GM23248 (cell line): ENCODE data around the gene MISP3. TPM values are rescaled to one million over a fixed set of nuclear protein-coding genes. Genes with fewer than 3 reads are reported as not detected.

Experiments used
- DNase-seq: peaks from one replicate; pipeline ENCODE4 v3.0.0-alpha.2; 2015
- H2AFZ ChIP-seq: fragments of 200-600 bp; sonication (generic); 2 replicates; pipeline ENCODE4 v1.6.1; 2016; ENCODE audit warnings: antibody characterized with exemption
- H3F3A ChIP-seq: fragments of 200-600 bp; sonication (generic); 2 replicates; pipeline ENCODE4 v1.6.1; 2016; ENCODE audit warnings: mild to moderate bottlenecking, antibody characterized with exemption, mixed run types; ENCODE audit not compliant: insufficient read depth
- H3K27ac ChIP-seq: fragments of 200-600 bp; sonication (generic); 2 replicates; pipeline ENCODE4 v1.5.1; 2016; ENCODE audit warnings: mild to moderate bottlenecking
- H3K27me3 ChIP-seq: fragments of 200-600 bp; sonication (generic); replicated peaks from 2 replicates; pipeline ENCODE4 v1.6.1; 2016; ENCODE audit warnings: mild to moderate bottlenecking; ENCODE audit not compliant: insufficient read depth
- H3K36me3 ChIP-seq: fragments of 200-600 bp; sonication (generic); 2 replicates; pipeline ENCODE4 v1.6.1; 2016; ENCODE audit warnings: low read depth, mild to moderate bottlenecking
- H3K4me1 ChIP-seq: fragments of 200-600 bp; sonication (generic); 2 replicates; pipeline ENCODE4 v1.6.1; 2016; ENCODE audit warnings: mild to moderate bottlenecking; ENCODE audit not compliant: insufficient read depth
- H3K4me2 ChIP-seq: fragments of 200-600 bp; sonication (generic); one replicate; pipeline ENCODE4 v1.6.1; 2016; ENCODE audit warnings: mild to moderate bottlenecking; ENCODE audit not compliant: unreplicated experiment
- H3K4me3 ChIP-seq: fragments of 200-600 bp; sonication (generic); 2 replicates; pipeline ENCODE4 v1.5.1; 2016; ENCODE audit warnings: mild to moderate bottlenecking
- H3K79me2 ChIP-seq: fragments of 200-600 bp; sonication (generic); 2 replicates; pipeline ENCODE4 v1.6.1; 2016; ENCODE audit warnings: mild to moderate bottlenecking; ENCODE audit not compliant: insufficient read depth
- H3K9ac ChIP-seq: fragments of 200-600 bp; sonication (generic); 2 replicates; pipeline ENCODE4 v1.6.1; 2016; ENCODE audit warnings: mild to moderate bottlenecking
- H3K9me2 ChIP-seq: fragments of 200-600 bp; sonication (generic); 2 replicates; pipeline ENCODE4 v1.6.1; 2016; ENCODE audit warnings: mixed run types, mild to moderate bottlenecking, moderate library complexity; ENCODE audit not compliant: insufficient read depth
- H3K9me3 ChIP-seq: fragments of 200-600 bp; sonication (generic); one replicate; pipeline ENCODE4 v1.6.1; 2017; ENCODE audit warnings: low read depth
- H4K20me1 ChIP-seq: fragments of 200-600 bp; sonication (generic); 2 replicates; pipeline ENCODE4 v1.6.0; 2016; ENCODE audit not compliant: insufficient read depth
- EZH2 ChIP-seq: fragments of 200-600 bp; sonication (generic); IDR thresholded peaks from 2 replicates; pipeline ENCODE4 v1.6.1; 2018; ENCODE audit warnings: antibody characterized with exemption, mild to moderate bottlenecking; ENCODE audit not compliant: insufficient read depth, poor library complexity, severe bottlenecking
- EZH2phosphoT487 ChIP-seq: fragments of 200-600 bp; sonication (generic); IDR thresholded peaks from 2 replicates; pipeline ENCODE4 v1.6.1; 2018; ENCODE audit warnings: antibody characterized with exemption, moderate library complexity, mild to moderate bottlenecking, low read depth; ENCODE audit not compliant: insufficient read depth
- WGBS, 2 experiments: methylation state at CpG; one replicate each; pipeline ENCODE4 v1.1.6; 2015 to 2017; ENCODE audit warnings: low lambda C conversion rate in 2 of 2, low coverage in 1 of 2; ENCODE audit errors: missing lambda C conversion rate in 2 of 2; 5-methylcytosine and 5-hydroxymethylcytosine counted together
- in situ Hi-C: fragments of 300-500 bp; cut with MboI; formaldehyde crosslinking; loops from 2 replicates; pipeline ENCODE4 v1.15.0; 2020
- polyA plus RNA-seq: library from polyadenylated mRNA; unstranded; fragments of >200 nt; fragmentation: Nextera tagmentation; extraction: Ambion mirVana; gene quantifications from 2 replicates; pipeline ENCODE4 v1.2.1, GENCODE V29; 2016
- total RNA-seq: library from RNA; depleted of rRNA; stranded (reverse); fragments of >200 nt; shearing (Covaris generic); gene quantifications from 2 replicates; pipeline ENCODE4 v1.2.3, GENCODE V29; 2014

MISP3 gene
- total and polyA plus RNA-seq, 2 experiments from 2014 or later: 1.3 to 2.7 TPM

DNA sequence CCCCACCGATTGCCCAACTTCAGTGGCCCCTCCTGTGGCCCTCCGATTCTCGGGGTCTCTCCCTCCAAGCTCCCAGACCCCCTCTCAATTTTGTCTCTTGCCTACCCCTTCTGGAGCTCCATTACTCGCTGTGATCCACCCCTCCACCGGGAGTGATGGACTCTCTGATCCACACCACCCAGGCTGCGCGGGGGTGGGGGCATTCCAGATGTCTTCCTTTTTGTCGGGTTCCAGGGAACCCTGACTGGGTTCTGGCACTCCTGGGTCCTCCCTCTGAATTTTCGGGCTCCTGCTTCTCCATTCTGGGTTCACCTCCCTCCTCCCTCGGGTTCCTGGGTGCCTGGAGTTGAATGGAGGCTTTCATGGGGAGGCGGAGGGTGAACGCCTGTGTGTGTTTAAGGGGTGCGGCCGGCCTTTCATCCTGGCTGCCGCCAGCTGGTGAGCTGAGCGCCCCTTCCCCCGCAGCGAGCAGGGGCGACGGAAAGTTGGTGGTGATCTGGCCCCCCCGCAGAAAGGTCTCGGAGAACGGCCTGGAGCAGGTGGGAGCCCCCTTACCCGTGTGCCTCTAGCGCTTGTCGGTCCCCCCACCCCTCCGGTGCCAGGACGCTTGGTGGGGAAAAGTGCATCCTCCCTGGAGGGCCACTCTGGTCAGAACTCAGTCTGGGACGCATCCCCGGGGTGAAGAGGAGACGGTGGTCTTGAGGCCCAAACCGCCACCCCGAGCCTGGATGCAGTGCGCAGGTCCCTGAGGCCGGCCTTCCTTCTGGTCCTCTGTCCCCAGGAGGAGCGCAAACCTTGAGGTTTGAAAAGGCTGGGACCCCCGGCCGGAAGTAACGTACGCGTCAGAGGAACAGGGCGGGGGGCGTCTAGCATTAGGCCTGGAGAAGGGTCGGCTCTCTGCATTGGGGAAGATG is 1.6 kb downstream of the MISP3 start:
- Histone ChIP-seq H3K27ac (peak overlapping the region; percentile 40), H3K27me3 (no peaks in the 10 kb centered on the region), H3K9me3 (no peaks in the 10 kb centered on the region), H3K4me2 (peak overlapping the region; percentile 95), H4K20me1 (no peaks in the 10 kb centered on the region), H3F3A (no peaks in the 10 kb centered on the region), H3K9me2 (no peaks in the 10 kb centered on the region), H3K4me1 (peaks cover 6% of the 10 kb centered on the region), H3K36me3 (no peaks in the 10 kb centered on the region), H3K4me3 (peak overlapping the region; percentile 92), H3K9ac (peak overlapping the region; percentile 76), H2AFZ (peak overlapping the region; percentile 97), H3K79me2 (no peaks in the 10 kb centered on the region; the same call in 1 of the 2 replicates)
- WGBS, 2 experiments: 1 to 2% methylated on average over 40 to 44 of the region's 44 CpGs
- in situ Hi-C loops: loop anchor here (10.0 kb wide), 1 partner anchor 189 kb away; no protein-coding TSS in a partner anchor
- TF ChIP-seq EZH2: no peak
- no peak for TF ChIP-seq EZH2phosphoT487
- peak; percentile 59 for DNase-seq

DNA sequence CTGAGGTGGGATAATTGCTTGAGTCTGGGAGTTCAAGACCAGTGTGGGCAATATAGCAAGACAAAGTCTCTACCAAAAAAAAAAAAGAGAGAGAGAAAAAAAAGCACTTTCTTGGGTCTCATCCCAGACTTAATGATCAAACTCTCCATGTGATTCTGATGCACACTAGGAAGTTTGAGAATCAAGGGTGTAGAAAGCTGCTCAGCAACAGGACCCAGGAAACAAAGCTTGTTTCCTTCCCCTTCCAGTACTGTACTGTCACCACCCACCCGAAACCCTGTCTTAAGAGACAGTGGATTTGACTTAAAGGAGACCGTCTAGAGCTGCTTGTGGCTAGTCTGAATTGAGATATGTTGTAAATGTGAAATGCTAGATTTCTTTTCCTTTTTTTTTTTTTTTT is 5.8 kb downstream of the MISP3 start:
- DNase-seq: peak; percentile 47
- Histone ChIP-seq H3K4me2 (no peak overlapping the region), H3K4me3 (no peak overlapping the region), H3K79me2 (peaks cover 18% of the 10 kb centered on the region), H2AFZ (no peak overlapping the region), H3K27me3 (no peaks in the 10 kb centered on the region), H3K9ac (no peak overlapping the region), H3K9me3 (no peaks in the 10 kb centered on the region), H3K36me3 (no peaks in the 10 kb centered on the region), H3K9me2 (no peaks in the 10 kb centered on the region), H3K4me1 (peaks cover 12% of the 10 kb centered on the region), H3K27ac (no peak overlapping the region), H4K20me1 (no peaks in the 10 kb centered on the region), H3F3A (no peaks in the 10 kb centered on the region)
- 17 to 26% methylated on average over 2 of the region's 2 CpGs for WGBS, 2 experiments
- in situ Hi-C loops: loop anchor here (10.0 kb wide), 1 partner anchor 194 kb away; no protein-coding TSS in a partner anchor
- TF ChIP-seq EZH2: no peak
- no peak for TF ChIP-seq EZH2phosphoT487

DNA sequence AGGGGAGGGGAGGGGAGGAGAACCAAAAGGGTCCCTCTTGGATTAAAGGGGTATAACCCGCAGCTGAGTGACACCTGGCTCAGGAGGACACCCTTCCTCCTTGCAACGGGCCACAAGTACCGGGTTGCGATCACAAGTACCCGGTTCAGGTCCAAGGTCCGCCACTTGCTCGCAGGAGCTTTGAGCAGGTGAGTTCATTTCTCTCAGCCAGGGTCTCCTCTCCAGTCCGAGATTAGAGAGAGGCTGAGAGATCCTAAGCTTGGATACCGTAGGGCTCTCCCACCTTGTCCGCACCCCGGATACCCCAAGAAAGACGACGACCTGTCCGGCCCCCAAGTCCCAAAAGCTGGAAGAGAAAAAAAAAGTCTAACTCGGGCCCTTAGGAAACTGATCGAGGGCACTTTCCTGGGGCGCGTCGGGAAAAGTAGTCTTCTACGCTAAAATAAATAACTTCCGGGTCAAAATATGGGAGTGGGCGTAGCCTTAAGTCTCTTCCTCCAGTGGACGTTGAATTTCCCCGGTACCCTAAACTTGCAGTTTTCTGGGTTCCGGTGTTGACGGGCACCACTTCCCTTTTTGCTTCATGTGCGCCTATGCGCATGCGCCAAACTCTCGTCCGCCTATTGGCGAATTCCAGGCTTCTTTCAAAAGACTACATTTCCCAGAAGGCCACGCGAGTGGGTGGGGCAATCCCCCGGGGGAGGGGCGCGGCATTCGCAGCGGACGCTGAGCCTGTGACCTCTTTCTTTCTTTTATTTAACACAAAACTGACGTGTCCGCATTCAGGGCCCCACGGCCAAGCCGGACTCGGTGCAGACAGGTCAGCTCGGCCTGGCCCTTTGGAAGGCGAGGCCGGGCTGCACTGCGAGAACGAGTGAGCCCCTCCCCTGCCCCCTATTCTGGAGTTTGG is 8.6 kb downstream of the MISP3 start:
- Histone ChIP-seq H3K36me3 (no peaks in the 10 kb centered on the region), H4K20me1 (no peaks in the 10 kb centered on the region), H3K79me2 (peaks cover 18% of the 10 kb centered on the region), H3K27ac (peak overlapping the region; percentile 76), H3K9ac (peak overlapping the region; percentile 93), H3K4me1 (peaks cover 6% of the 10 kb centered on the region), H2AFZ (peak overlapping the region; percentile 95), H3K4me2 (peak overlapping the region; percentile 98), H3K9me2 (no peaks in the 10 kb centered on the region), H3K27me3 (no peaks in the 10 kb centered on the region), H3F3A (peaks cover 8% of the 10 kb centered on the region; the same call in 1 of the 2 replicates), H3K4me3 (peak overlapping the region; percentile 89), H3K9me3 (no peaks in the 10 kb centered on the region)
- in situ Hi-C loops: no loop called here
- peak; percentile 99 for DNase-seq
- TF ChIP-seq EZH2: no peak
- 1% methylated on average over 43 to 50 of the region's 50 CpGs for WGBS, 2 experiments

DNA sequence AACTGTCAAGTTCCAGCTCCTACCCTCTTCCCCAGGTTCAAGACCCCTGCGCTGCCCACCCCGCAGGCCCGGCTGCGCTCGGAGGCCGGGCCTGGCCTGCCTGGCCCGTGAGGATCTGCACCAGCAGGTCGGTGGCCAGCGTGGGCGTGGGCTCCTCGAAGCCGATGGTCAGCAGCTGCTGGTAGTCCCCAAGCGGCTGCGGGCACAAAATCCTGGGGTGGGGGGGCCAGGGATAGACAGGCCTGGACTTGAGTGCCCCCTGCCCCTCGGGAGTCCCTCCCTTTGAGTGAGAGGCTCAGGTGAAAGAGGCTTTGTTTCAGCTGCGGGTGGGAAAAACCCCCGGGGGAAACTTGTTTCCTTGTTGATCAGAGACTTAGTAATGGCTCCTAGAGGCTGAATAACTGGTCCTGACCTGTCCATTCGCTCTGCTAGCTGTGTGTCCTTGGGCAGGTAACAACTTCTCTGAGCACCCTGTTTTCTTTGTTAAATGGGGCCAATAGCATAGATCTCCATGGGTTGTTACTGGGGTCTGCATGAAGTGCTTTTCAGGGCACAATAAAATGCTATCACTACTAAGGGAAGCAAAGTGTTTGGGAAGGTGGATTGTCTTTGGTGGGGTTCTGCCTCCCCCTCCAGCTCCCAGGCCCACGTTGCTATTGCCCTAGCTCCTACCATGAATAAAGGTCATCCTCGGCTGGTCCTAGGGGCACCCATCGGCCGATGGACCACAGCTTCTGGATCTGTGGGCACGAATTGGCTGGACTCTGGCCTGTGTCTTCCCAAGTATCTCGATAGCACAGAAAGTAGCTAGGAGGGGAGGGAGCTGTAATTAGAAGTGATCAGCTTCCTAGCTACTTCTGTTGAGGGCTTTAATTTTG is 9.4 kb downstream of the MISP3 start:
- TF ChIP-seq EZH2 (no peak), EZH2phosphoT487 (no peak)
- H4K20me1 ChIP-seq: no peaks in the 10 kb centered on the region
- no peaks in the 10 kb centered on the region for H3K36me3 ChIP-seq
- H2AFZ ChIP-seq: peak overlapping the region; percentile 85
- H3K79me2 ChIP-seq: peaks cover 18% of the 10 kb centered on the region
- H3K9me3 ChIP-seq: no peaks in the 10 kb centered on the region
- H3K4me3 ChIP-seq: peak overlapping the region; percentile 89
- no peaks in the 10 kb centered on the region for H3K27me3 ChIP-seq
- H3K27ac ChIP-seq: peak overlapping the region; percentile 76
- DNase-seq: peak; percentile 81
- peaks cover 15% of the 10 kb centered on the region for H3F3A ChIP-seq
- 17 to 20% methylated on average over 23 to 24 of the region's 24 CpGs for WGBS, 2 experiments
- in situ Hi-C loops: no loop called here
- peak overlapping the region; percentile 89 for H3K4me2 ChIP-seq
- peak overlapping the region; percentile 90 for H3K9ac ChIP-seq
- H3K9me2 ChIP-seq: no peaks in the 10 kb centered on the region
- H3K4me1 ChIP-seq: peaks cover 6% of the 10 kb centered on the region
